ENCODE measurements around the gene MYO19. TPM values are rescaled to one million over a fixed set of nuclear protein-coding genes. Genes with fewer than 3 reads are reported as not detected.

The MYO19 gene
- total and polyA plus RNA-seq, 9 of the 15 experiments (the other 6 are each of a cell fraction or from before 2014, with no cell fraction given) = 21.6 to 176 (median 129) TPM

GRCh38 chr17:36534840-36535668 lies at the start of gene MYO19, which contains the start of gene PIGW (continued):
- TF ChIP-seq ZNF518B (CRISPR knock-in tag; IDR thresholded peaks at IDR 0.05) (no peak), IFI16 (CRISPR knock-in tag; IDR thresholded peaks at IDR 0.05) (no peak), YBX1 (IDR thresholded peaks at IDR 0.05) (no peak), C11orf30 (IDR thresholded peaks at IDR 0.05; ENCODE audit: low read depth) (peak; percentile 71), ZBTB12 (CRISPR knock-in tag; IDR thresholded peaks at IDR 0.05) (no peak), MYC (IDR thresholded peaks at IDR 0.05; ENCODE audit: low read depth, low read length) (peak; percentile 99), MYC (CRISPR knock-in tag; IDR thresholded peaks at IDR 0.05; ENCODE audit: borderline replicate concordance, low read depth) (peak; percentile 99), FOSL1 (tag; conservative IDR thresholded peaks at IDR 0.05) (peak; percentile 12; the same call in 1 of the 2 replicates), ZNF644 (tag; IDR thresholded peaks at IDR 0.05; ENCODE audit: low read depth) (no peak), MEF2D (tag; conservative IDR thresholded peaks at IDR 0.05; ENCODE audit: low read depth) (no peak), ZHX1 (conservative IDR thresholded peaks at IDR 0.05; ENCODE audit: low read length) (0 out of 2 replicates have a peak, but pooled peaks have one; percentile 31), ZNF24 (IDR thresholded peaks at IDR 0.05) (no peak), TEAD2 (tag; IDR thresholded peaks at IDR 0.05) (no peak), KLF1 (tag; IDR thresholded peaks at IDR 0.05) (peak; percentile 95), NCOA6 (IDR thresholded peaks at IDR 0.05) (no peak), PKNOX1 (IDR thresholded peaks at IDR 0.05) (peak; percentile 29), ZBTB17 (CRISPR knock-in tag; IDR thresholded peaks at IDR 0.05) (0 out of 2 replicates have a peak, but pooled peaks have one; percentile 40), CBX1 (IDR thresholded peaks at IDR 0.05; ENCODE audit: low read depth) (peak; percentile 48; the same call in 1 of the 2 replicates), ZNF668 (CRISPR knock-in tag; IDR thresholded peaks at IDR 0.05) (no peak), FOXK2 (conservative IDR thresholded peaks at IDR 0.05 in 1 of 2, IDR thresholded peaks at IDR 0.05 in 1 of 2; ENCODE audit: low read depth in 2 of 2) (peak; percentile 18 to 34; a peak in 3 of 4 replicates), ZNF584 (CRISPR knock-in tag; IDR thresholded peaks at IDR 0.05; ENCODE audit: low read depth) (peak; percentile 51; the same call in 1 of the 2 replicates)

All from K562 (cell line).